Tibial nerve (tissue), 4 donors: ENCODE measurements around the gene ZNF467. TPM values are rescaled to one million over a fixed set of nuclear protein-coding genes. Genes with fewer than 3 reads are reported as not detected.

ENCODE experiments used
- DNase-seq, 2 donors: peaks; one replicate each; pipeline ENCODE4 v3.0.0-alpha.2; 2019; ENCODE audit warnings: low spot score in 2 of 2
- H3K27ac ChIP-seq, 4 donors: fragments of 200-600 bp; sonication (generic) in 3 of 4; one replicate each; pipeline ENCODE4 v1.5.1; 2017 to 2019; ENCODE audit warnings: mild to moderate bottlenecking in 1 of 4
- H3K27me3 ChIP-seq, 2 donors: fragments of 200-600 bp; sonication (generic) in 1 of 2; one replicate each; pipeline versions ENCODE4 v1.5.1 to v1.6.0; 2017 to 2019
- H3K36me3 ChIP-seq, 3 donors: fragments of 200-600 bp; sonication (generic); one replicate each; pipeline ENCODE4 v1.5.1; 2018 to 2019
- H3K4me1 ChIP-seq, 4 donors: fragments of 200-600 bp; sonication (generic) in 3 of 4; one replicate each; pipeline ENCODE4 v1.5.1; 2017 to 2019
- H3K4me3 ChIP-seq, 4 donors: fragments of 200-600 bp; sonication (generic) in 3 of 4; one replicate each; pipeline ENCODE4 v1.5.1; 2017 to 2019; ENCODE audit warnings: mild to moderate bottlenecking in 1 of 4, moderate library complexity in 1 of 4
- H3K9me3 ChIP-seq, 4 donors: fragments of 200-600 bp; sonication (generic) in 3 of 4; one replicate each; pipeline ENCODE4 v1.5.1; 2017 to 2019
- CTCF ChIP-seq, 5 experiments: fragments of 200-600 bp in 3 of 5; fragments of 450-650 bp in 2 of 5; sonication (generic) in 3 of 5; IDR thresholded peaks; one replicate each; pipeline ENCODE4 v1.5.1; 2016 to 2019; ENCODE audit warnings: antibody characterized with exemption in 5 of 5, mild to moderate bottlenecking in 3 of 5, moderate library complexity in 2 of 5
- EP300 ChIP-seq, 2 donors: sonication (generic); formaldehyde crosslinking; IDR thresholded peaks; one replicate each; pipeline ENCODE4 v1.6.1; 2017; ENCODE audit warnings: antibody characterized with exemption in 2 of 2, mild to moderate bottlenecking in 1 of 2
- POLR2A ChIP-seq, 2 donors: fragments of 450-650 bp; IDR thresholded peaks; one replicate each; pipeline ENCODE4 v1.6.1; 2017; ENCODE audit warnings: antibody characterized with exemption in 2 of 2, mild to moderate bottlenecking in 2 of 2, moderate library complexity in 2 of 2
- WGBS, 2 donors: methylation state at CpG; one replicate each; pipeline ENCODE4 v1.1.5; 2018; 5-methylcytosine and 5-hydroxymethylcytosine counted together
- total RNA-seq, 4 donors: library from RNA; depleted of rRNA; stranded (reverse); fragments of >200 nt; gene quantifications; one replicate each; pipeline ENCODE4 v1.1.0, GENCODE V29; 2016

Gene ZNF467
- total RNA-seq, 4 donors from 2014 or later, result 3.3 to 15.9 (median 5.5) TPM

GRCh38 chr7:149772241-149772955, 990 bp downstream of the ZNF467 start:
- Histone ChIP-seq H3K9me3 (no peaks in the 10 kb centered on the region), H3K4me1 (peaks cover 0 to 44% (median 10%) of the 10 kb centered on the region in 4 donors), H3K4me3 (peak overlapping the region; percentile 39 to 78 (median 58)), H3K27me3 (no peaks in the 10 kb centered on the region), H3K27ac (peak overlapping the region in 2 of 4 donors; percentile 45 to 78), H3K36me3 (no peaks in the 10 kb centered on the region)
- WGBS, 2 donors, result 1% methylated on average over 34 to 40 of the region's 47 CpGs
- TF ChIP-seq CTCF (IDR thresholded peaks at IDR 0.05), result no peak
- no peak for TF ChIP-seq POLR2A (IDR thresholded peaks at IDR 0.05)
- DNase-seq, result peak in 1 of 2 donors; percentile 27

GRCh38 chr7:149771720-149772240, 1.6 kb downstream of the ZNF467 start:
- peak overlapping the region; percentile 39 to 78 (median 58) for H3K4me3 ChIP-seq
- peaks cover 0 to 44% (median 10%) of the 10 kb centered on the region in 4 donors for H3K4me1 ChIP-seq
- no peaks in the 10 kb centered on the region for H3K36me3 ChIP-seq
- H3K9me3 ChIP-seq, result no peaks in the 10 kb centered on the region
- WGBS, 2 donors, result 1 to 2% methylated on average over 19 to 36 of the region's 37 CpGs
- peak overlapping the region in 3 of 4 donors; percentile 45 to 78 (median 55) for H3K27ac ChIP-seq
- no peaks in the 10 kb centered on the region for H3K27me3 ChIP-seq
- TF ChIP-seq POLR2A (IDR thresholded peaks at IDR 0.05) (no peak), CTCF (IDR thresholded peaks at IDR 0.05) (no peak), EP300 (IDR thresholded peaks at IDR 0.05) (peak in 1 of 2 donors; percentile 20)
- DNase-seq, result peak; percentile 74 to 77

GRCh38 chr7:149770728-149771636, 2.4 kb downstream of the ZNF467 start:
- WGBS, 2 donors, result 47 to 54% methylated on average over 16 of the region's 16 CpGs
- Histone ChIP-seq H3K36me3 (peaks cover 0 to 7% (median 0%) of the 10 kb centered on the region in 3 donors), H3K27ac (peak overlapping the region in 3 of 4 donors; percentile 45 to 78 (median 55)), H3K27me3 (peaks cover 0 to 2% of the 10 kb centered on the region in 2 donors), H3K4me1 (peaks cover 0 to 43% (median 10%) of the 10 kb centered on the region in 4 donors), H3K9me3 (no peaks in the 10 kb centered on the region), H3K4me3 (peak overlapping the region; percentile 39 to 78 (median 58))
- peak in 1 of 2 donors; percentile 10 for DNase-seq
- TF ChIP-seq EP300 (IDR thresholded peaks at IDR 0.05), result no peak
- TF ChIP-seq CTCF (IDR thresholded peaks at IDR 0.05), result no peak
- no peak for TF ChIP-seq POLR2A (IDR thresholded peaks at IDR 0.05)

GRCh38 chr7:149769915-149770314, 3.5 kb downstream of the ZNF467 start:
- Histone ChIP-seq H3K4me1 (peaks cover 0 to 45% (median 10%) of the 10 kb centered on the region in 4 donors), H3K9me3 (no peaks in the 10 kb centered on the region), H3K4me3 (no peak overlapping the region), H3K27me3 (peaks cover 0 to 13% of the 10 kb centered on the region in 2 donors), H3K36me3 (peaks cover 0 to 17% (median 0%) of the 10 kb centered on the region in 3 donors), H3K27ac (no peak overlapping the region)
- WGBS, 2 donors, result 92 to 95% methylated on average over 2 of the region's 2 CpGs
- DNase-seq, result no peak
- TF ChIP-seq CTCF (IDR thresholded peaks at IDR 0.05) (no peak), POLR2A (IDR thresholded peaks at IDR 0.05) (no peak), EP300 (IDR thresholded peaks at IDR 0.05) (no peak)
